H1 (cell line): Measurements from ENCODE around the gene EEF1AKMT3. TPM values are rescaled to one million over a fixed set of nuclear protein-coding genes. Genes with fewer than 3 reads are reported as not detected.

Experiments
- MAFK ChIP-seq: IDR thresholded peaks from 2 replicates; pipeline ENCODE4 v1.6.1; 2012; ENCODE audit warnings: low read depth, mild to moderate bottlenecking, improper control_type of control experiment, low read length
- SIN3A ChIP-seq, 2 experiments: IDR thresholded peaks in 1 of 2; conservative IDR thresholded peaks in 1 of 2; 2 replicates each; pipeline ENCODE4 v1.6.1; 2011 to 2012; ENCODE audit warnings: low read length in 2 of 2, improper control_type of control experiment in 1 of 2, low read depth in 1 of 2, mild to moderate bottlenecking in 1 of 2
- polyA plus RNA-seq, 7 experiments: library from polyadenylated mRNA; depleted of rRNA in 3 of 7; stranded (reverse) in 5 of 7; unstranded in 2 of 7; fragments of >200 nt in 5 of 7; fragments of 200-250 nt in 2 of 7; gene quantifications; 1 replicate in 5 of 7; 2 replicates in 1 of 7; 4 replicates in 1 of 7; pipeline versions ENCODE4 v1.2.1 to v1.2.3, GENCODE V29; 2011 to 2013; ENCODE audit warnings: missing spikeins in 2 of 7, mixed read lengths in 2 of 7
- total RNA-seq: library from RNA; stranded (reverse); fragmentation: NEBNext Ultra II Directional; extraction: Animal tissue kit (Norgen Biotek cat#: 25700); gene quantifications from 2 replicates; pipeline ENCODE4 v1.2.1, GENCODE V29; 2021

The EEF1AKMT3 gene
- total and polyA plus RNA-seq, 2 of the 8 experiments (the other 6 are each of a cell fraction or from before 2014, with no cell fraction given): 3.1 to 4.4 TPM

GRCh38 chr12:57730336-57731067, 41.9 kb upstream of the EEF1AKMT3 start (continued):
- TF ChIP-seq MAFK (no peak), SIN3A (conservative IDR thresholded peaks at IDR 0.05 in 1 of 2, IDR thresholded peaks at IDR 0.05 in 1 of 2; ENCODE audit: low read depth in 1 of 2, low read length in 2 of 2) (no peak)
